Uterus (tissue), 4 donors: Measurements from ENCODE around the gene GNPDA2. TPM values are rescaled to one million over a fixed set of nuclear protein-coding genes. Genes with fewer than 3 reads are reported as not detected.
A peak's percentile ranks its signal among the peaks of the same experiment; 100 is the strongest.

Source experiments
- DNase-seq, 2 donors: peaks; one replicate each; pipeline ENCODE4 v3.0.0-alpha.2; 2019 to 2020
- H3K27ac ChIP-seq, 2 donors: fragments of 200-600 bp; sonication (generic); 1 replicate in 1 of 2; 2 replicates in 1 of 2; pipeline ENCODE4 v1.5.1; 2016 to 2018
- H3K27me3 ChIP-seq, 2 donors: fragments of 200-600 bp; sonication (generic); one replicate each; pipeline ENCODE4 v1.5.1; 2018 to 2019; ENCODE audit warnings: control low read depth in 1 of 2
- H3K36me3 ChIP-seq, 2 donors: fragments of 200-600 bp; sonication (generic); one replicate each; pipeline ENCODE4 v1.5.1; 2019; ENCODE audit warnings: control low read depth in 1 of 2
- H3K4me1 ChIP-seq, 2 donors: fragments of 200-600 bp; sonication (generic); one replicate each; pipeline ENCODE4 v1.5.1; 2018 to 2019; ENCODE audit warnings: control low read depth in 1 of 2
- H3K4me3 ChIP-seq, 2 donors: fragments of 200-600 bp; sonication (generic); 1 replicate in 1 of 2; 2 replicates in 1 of 2; pipeline ENCODE4 v1.5.1; 2018 to 2019; ENCODE audit warnings: mild to moderate bottlenecking in 1 of 2
- H3K9me3 ChIP-seq, 2 donors: fragments of 200-600 bp; sonication (generic); one replicate each; pipeline ENCODE4 v1.5.1; 2019; ENCODE audit warnings: control low read depth in 1 of 2
- CTCF ChIP-seq, 4 experiments: fragments of 200-600 bp in 2 of 4; fragments of 450-650 bp in 2 of 4; sonication (generic) in 2 of 4; IDR thresholded peaks; one replicate each; pipeline ENCODE4 v1.5.1; 2016 to 2019; ENCODE audit warnings: antibody characterized with exemption in 4 of 4, mild to moderate bottlenecking in 2 of 4, moderate library complexity in 1 of 4
- POLR2A ChIP-seq, 2 donors: fragments of 450-650 bp; IDR thresholded peaks; one replicate each; pipeline ENCODE4 v1.6.1; 2016; ENCODE audit warnings: antibody characterized with exemption in 2 of 2, mild to moderate bottlenecking in 1 of 2, moderate library complexity in 1 of 2
- intact Hi-C: fragments of 100-400 bp; cut with DNase I; formaldehyde crosslinking; loops from one replicate; pipeline ENCODE4 v1.15.1; 2023; ENCODE audit warnings: low total_unique reads
- total RNA-seq, 4 donors: library from RNA; depleted of rRNA in 3 of 4; stranded (reverse); fragments of >200 nt in 3 of 4; gene quantifications; one replicate each; pipeline versions ENCODE4 v1.1.0 to v1.2.4, GENCODE V29; 2014 to 2023
- donor health status: DM: yes; HTN: yes; CAD: no.

Gene GNPDA2
- total RNA-seq, 4 donors from 2014 or later: 5.9 to 53.6 (median 22.5) TPM

- no peaks in the 10 kb centered on the region for H3K27me3 ChIP-seq
- no peaks in the 10 kb centered on the region for H3K36me3 ChIP-seq
- no peak overlapping the region for H3K27ac ChIP-seq
- TF ChIP-seq POLR2A (IDR thresholded peaks at IDR 0.05) (no peak), CTCF (IDR thresholded peaks at IDR 0.05) (no peak)
- no peak for DNase-seq
- H3K4me1 ChIP-seq: no peaks in the 10 kb centered on the region
- H3K9me3 ChIP-seq: no peaks in the 10 kb centered on the region
- no peak overlapping the region for H3K4me3 ChIP-seq
- intact Hi-C loops: no loop called here
These were observed 35.0 kb upstream of the GNPDA2 start for GRCh38 chr4:44761306-44761705.

- TF ChIP-seq CTCF (IDR thresholded peaks at IDR 0.05) (peak; percentile 37 to 51 (median 42)), POLR2A (IDR thresholded peaks at IDR 0.05) (no peak)
- Histone ChIP-seq H3K27ac (no peak overlapping the region), H3K4me1 (no peaks in the 10 kb centered on the region), H3K9me3 (no peaks in the 10 kb centered on the region), H3K27me3 (no peaks in the 10 kb centered on the region), H3K4me3 (no peak overlapping the region), H3K36me3 (no peaks in the 10 kb centered on the region)
- intact Hi-C loops: no loop called here
- DNase-seq: no peak
These were observed 34.0 kb upstream of the GNPDA2 start for GRCh38 chr4:44760142-44760898.

- H3K9me3 ChIP-seq: no peaks in the 10 kb centered on the region
- H3K27ac ChIP-seq: no peak overlapping the region
- intact Hi-C loops: no loop called here
- no peak overlapping the region for H3K4me3 ChIP-seq
- H3K27me3 ChIP-seq: no peaks in the 10 kb centered on the region
- TF ChIP-seq POLR2A (IDR thresholded peaks at IDR 0.05): no peak
- DNase-seq: no peak
- H3K36me3 ChIP-seq: no peaks in the 10 kb centered on the region
- H3K4me1 ChIP-seq: no peaks in the 10 kb centered on the region
These were observed 30.2 kb upstream of the GNPDA2 start for GRCh38 chr4:44756559-44756958.

GRCh38 chr4:44740201-44740600 lies 13.8 kb upstream of the GNPDA2 start:
- Histone ChIP-seq H3K9me3 (no peaks in the 10 kb centered on the region), H3K27ac (no peak overlapping the region), H3K36me3 (no peaks in the 10 kb centered on the region), H3K4me3 (no peak overlapping the region), H3K4me1 (no peaks in the 10 kb centered on the region), H3K27me3 (no peaks in the 10 kb centered on the region)
- intact Hi-C loops: no loop called here
- DNase-seq: no peak
- no peak for TF ChIP-seq POLR2A (IDR thresholded peaks at IDR 0.05)
- TF ChIP-seq CTCF (IDR thresholded peaks at IDR 0.05): no peak

- no peaks in the 10 kb centered on the region for H3K9me3 ChIP-seq
- no peaks in the 10 kb centered on the region for H3K27me3 ChIP-seq
- TF ChIP-seq POLR2A (IDR thresholded peaks at IDR 0.05) (no peak), CTCF (IDR thresholded peaks at IDR 0.05) (no peak)
- no peaks in the 10 kb centered on the region for H3K4me1 ChIP-seq
- H3K27ac ChIP-seq: no peak overlapping the region
- H3K4me3 ChIP-seq: no peak overlapping the region
- H3K36me3 ChIP-seq: no peaks in the 10 kb centered on the region
- DNase-seq: no peak
- intact Hi-C loops: no loop called here
These were observed 12.3 kb upstream of the GNPDA2 start for GRCh38 chr4:44738615-44739014.
